Spleen (tissue), 11 donors: ENCODE measurements around the gene APBB3. TPM values are rescaled to one million over a fixed set of nuclear protein-coding genes. Genes with fewer than 3 reads are reported as not detected.

ENCODE experiments used
- DNase-seq: peaks from one replicate; pipeline ENCODE4 v3.0.0-alpha.2; 2020
- H3K27ac ChIP-seq, 8 donors: fragments of 200-600 bp; sonication (generic) in 7 of 8; 1 replicate in 4 of 8; 2 replicates in 4 of 8; pipeline versions ENCODE4 v1.5.0 to v1.8.0; 2016 to 2021; ENCODE audit warnings: inconsistent platforms in 4 of 8, mild to moderate bottlenecking in 4 of 8, moderate library complexity in 1 of 8
- H3K27me3 ChIP-seq, 7 donors: fragments of 200-600 bp; sonication (generic) in 6 of 7; replicated peaks in 1 of 7; 1 replicate in 4 of 7; 2 replicates in 3 of 7; pipeline versions ENCODE4 v1.5.0 to v1.8.0; 2016 to 2021; ENCODE audit warnings: inconsistent platforms in 3 of 7, mild to moderate bottlenecking in 1 of 7
- H3K36me3 ChIP-seq, 6 donors: fragments of 200-600 bp; sonication (generic) in 5 of 6; 1 replicate in 4 of 6; 2 replicates in 2 of 6; pipeline versions ENCODE4 v1.5.0 to v1.8.0; 2016 to 2021; ENCODE audit warnings: inconsistent platforms in 2 of 6
- H3K4me1 ChIP-seq, 6 donors: fragments of 200-600 bp; sonication (generic) in 5 of 6; 1 replicate in 3 of 6; 2 replicates in 3 of 6; pipeline versions ENCODE4 v1.5.0 to v1.8.0; 2016 to 2021; ENCODE audit warnings: inconsistent platforms in 3 of 6
- H3K4me3 ChIP-seq, 8 donors: fragments of 200-600 bp; sonication (generic) in 7 of 8; 1 replicate in 4 of 8; 2 replicates in 4 of 8; pipeline versions ENCODE4 v1.5.0 to v1.8.0; 2016 to 2021; ENCODE audit warnings: inconsistent platforms in 4 of 8, mild to moderate bottlenecking in 4 of 8, moderate library complexity in 2 of 8
- H3K9me3 ChIP-seq, 8 donors: fragments of 200-600 bp; sonication (generic) in 7 of 8; 1 replicate in 4 of 8; 2 replicates in 4 of 8; pipeline versions ENCODE4 v1.5.0 to v1.8.0; 2016 to 2021; ENCODE audit warnings: inconsistent platforms in 4 of 8
- CTCF ChIP-seq, 11 experiments: fragments of 200-600 bp in 7 of 11; fragments of 450-650 bp in 4 of 11; sonication (generic) in 4 of 11; IDR thresholded peaks in 8 of 11; conservative IDR thresholded peaks in 3 of 11; 1 replicate in 7 of 11; 2 replicates in 4 of 11; pipeline versions ENCODE4 v1.4.0 to v1.8.0; 2016 to 2021; ENCODE audit warnings: antibody characterized with exemption in 11 of 11, inconsistent platforms in 4 of 11, mild to moderate bottlenecking in 1 of 11
- POLR2A ChIP-seq, 3 donors: fragments of 450-650 bp; IDR thresholded peaks; one replicate each; pipeline ENCODE4 v1.5.1; 2017; ENCODE audit warnings: antibody characterized with exemption in 3 of 3, mild to moderate bottlenecking in 1 of 3
- POLR2AphosphoS5 ChIP-seq, 3 donors: sonication (generic); formaldehyde crosslinking; IDR thresholded peaks; one replicate each; pipeline ENCODE4 v1.5.1; 2017; ENCODE audit warnings: antibody characterized with exemption in 3 of 3
- WGBS, 5 donors: extraction: QIAGEN DNeasy Blood & Tissue Kit in 3 of 5; methylation state at CpG; one replicate each; pipeline versions ENCODE4 v1.1.5 to v1.1.7; 2013 to 2018; 5-methylcytosine and 5-hydroxymethylcytosine counted together
- intact Hi-C: fragments of 100-400 bp; cut with DNase I; formaldehyde crosslinking; loops from one replicate; pipeline ENCODE4 v1.15.0; 2023; ENCODE audit warnings: low total_unique reads
- polyA plus RNA-seq, 3 donors: library from polyadenylated mRNA; stranded (reverse); fragments of 200-250 nt; gene quantifications; one replicate each; pipeline ENCODE4 v1.2.1, GENCODE V29; 2013
- total RNA-seq, 7 donors: library from RNA; depleted of rRNA in 3 of 7; stranded (reverse); fragments of >200 nt in 3 of 7; fragmentation: NEBNext Ultra II Directional in 4 of 7; extraction: Animal tissue kit (Norgen Biotek cat#: 25700) in 4 of 7; gene quantifications; one replicate each; pipeline versions ENCODE4 v1.1.0 to v1.2.1, GENCODE V29; 2016 to 2021
- donor health status: healthy with polysubstance abuse.
- donor health status: DM: no; HTN: no; CAD: no; lungs with moderate emphysema.
- donor health status: DM: no; HTN: no; CAD: no.
- donor health status: Bipolar disorder and iron deficiency.
- donor health status: healthy.
- donor health status: DM: no; HTN: no; CAD: no.
- donor health status: DM: yes; HTN: yes; CAD: no.

The APBB3 gene
- total and polyA plus RNA-seq, 10 donors: 26.0 to 57.8 (median 41.9) TPM

GRCh38 chr5:140602147-140602546 lies 37.7 kb upstream of the APBB3 start:
- Histone ChIP-seq H3K36me3 (no peaks in the 10 kb centered on the region), H3K4me1 (peaks cover 0 to 33% (median 0%) of the 10 kb centered on the region in 6 donors), H3K9me3 (no peaks in the 10 kb centered on the region), H3K4me3 (peak overlapping the region in 1 of 8 donors; percentile 34), H3K27ac (peak overlapping the region in 7 of 8 donors; percentile 61 to 92 (median 76)), H3K27me3 (no peaks in the 10 kb centered on the region)
- intact Hi-C loops: no loop called here
- 67 to 76% (median 71%) methylated on average over 4 of the region's 4 CpGs for WGBS, 5 donors
- TF ChIP-seq POLR2AphosphoS5 (IDR thresholded peaks at IDR 0.05): no peak
- no peak for TF ChIP-seq CTCF (IDR thresholded peaks at IDR 0.05 in 8 of 11, conservative IDR thresholded peaks at IDR 0.05 in 3 of 11)
- no peak for TF ChIP-seq POLR2A (IDR thresholded peaks at IDR 0.05)
- no peak for DNase-seq

DNA sequence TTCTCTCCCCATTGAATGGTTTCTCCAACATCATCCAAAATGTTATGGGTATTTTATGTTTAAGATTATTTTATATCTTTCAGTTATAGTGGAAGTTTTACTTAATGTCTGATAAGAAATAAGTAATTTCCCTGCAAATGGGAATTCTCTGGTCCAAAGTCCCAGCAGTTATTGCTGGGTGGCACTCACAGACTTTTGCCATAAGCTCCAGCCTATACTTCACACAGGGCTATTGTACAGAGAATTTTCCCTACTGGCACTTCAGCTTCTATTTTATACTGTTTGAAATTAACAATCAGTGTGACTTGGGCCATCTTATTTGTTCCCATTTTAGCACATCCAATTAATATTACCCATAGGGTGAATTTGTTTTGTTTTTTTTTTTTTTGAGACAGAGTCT lies 35.7 kb upstream of the APBB3 start:
- intact Hi-C loops: no loop called here
- Histone ChIP-seq H3K9me3 (no peaks in the 10 kb centered on the region), H3K36me3 (no peaks in the 10 kb centered on the region), H3K27ac (no peak overlapping the region), H3K27me3 (no peaks in the 10 kb centered on the region), H3K4me1 (peaks cover 2 to 41% (median 15%) of the 10 kb centered on the region in 6 donors), H3K4me3 (no peak overlapping the region)
- DNase-seq: no peak
- TF ChIP-seq CTCF (IDR thresholded peaks at IDR 0.05 in 8 of 11, conservative IDR thresholded peaks at IDR 0.05 in 3 of 11) (no peak), POLR2A (IDR thresholded peaks at IDR 0.05) (no peak), POLR2AphosphoS5 (IDR thresholded peaks at IDR 0.05) (no peak)

DNA sequence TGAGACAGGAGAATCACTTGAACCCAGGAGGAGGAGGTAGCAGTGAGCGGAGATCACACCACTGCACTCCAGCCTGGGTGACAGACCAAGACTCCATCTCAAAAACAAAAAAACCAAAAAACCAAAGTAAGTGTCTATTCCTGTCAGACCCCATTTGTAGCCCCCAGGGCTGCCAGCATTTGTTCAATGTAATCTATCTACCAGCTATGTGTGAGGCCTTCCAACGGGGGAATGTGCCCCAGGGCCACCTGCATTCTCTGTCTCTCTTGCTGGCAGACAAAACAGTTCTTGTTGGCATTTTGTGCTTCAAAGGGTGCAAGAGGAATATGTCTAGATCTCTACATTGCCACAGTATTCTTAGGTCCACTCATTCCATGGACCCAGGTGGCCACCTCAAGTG lies 34.4 kb upstream of the APBB3 start:
- intact Hi-C loops: no loop called here

DNA sequence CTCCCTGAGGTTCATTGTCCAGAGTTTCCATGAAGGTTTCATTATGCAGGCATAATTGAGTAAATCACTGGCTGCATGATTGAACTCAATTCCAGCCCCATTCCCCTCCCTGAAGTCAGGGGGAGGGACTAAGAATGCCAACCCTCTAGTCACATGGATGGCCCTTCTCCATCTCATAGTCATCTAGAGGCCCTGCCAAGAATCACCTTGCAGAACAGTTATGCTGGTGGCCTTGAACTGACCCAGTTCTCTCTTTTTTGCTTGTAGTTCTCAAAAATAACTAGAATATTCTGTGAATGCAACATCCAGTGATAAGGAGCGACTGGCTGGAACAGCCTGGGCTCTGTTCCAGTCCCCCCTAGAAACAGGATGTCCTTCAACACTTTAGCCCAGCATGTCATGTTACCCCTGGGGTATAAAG lies 31.9 kb upstream of the APBB3 start:
- Histone ChIP-seq H3K4me3 (peak overlapping the region in 1 of 8 donors; percentile 44), H3K27me3 (no peaks in the 10 kb centered on the region), H3K27ac (peak overlapping the region in 7 of 8 donors; percentile 63 to 89 (median 73)), H3K9me3 (no peaks in the 10 kb centered on the region), H3K4me1 (peaks cover 5 to 50% (median 22%) of the 10 kb centered on the region in 6 donors), H3K36me3 (no peaks in the 10 kb centered on the region)
- DNase-seq: no peak
- WGBS, 5 donors: 44 to 76% (median 55%) methylated on average over 1 of the region's 1 CpG
- TF ChIP-seq POLR2AphosphoS5 (IDR thresholded peaks at IDR 0.05): no peak
- TF ChIP-seq CTCF (IDR thresholded peaks at IDR 0.05 in 8 of 11, conservative IDR thresholded peaks at IDR 0.05 in 3 of 11): no peak
- TF ChIP-seq POLR2A (IDR thresholded peaks at IDR 0.05): no peak
- intact Hi-C loops: no loop called here

More for the DNA sequence above, 34.4 kb upstream of the APBB3 start:
- TF ChIP-seq POLR2AphosphoS5 (IDR thresholded peaks at IDR 0.05) (no peak), POLR2A (IDR thresholded peaks at IDR 0.05) (no peak), CTCF (IDR thresholded peaks at IDR 0.05 in 8 of 11, conservative IDR thresholded peaks at IDR 0.05 in 3 of 11) (no peak)
- no peak overlapping the region for H3K27ac ChIP-seq
- WGBS, 5 donors: 71 to 93% (median 91%) methylated on average over 2 of the region's 2 CpGs
- no peaks in the 10 kb centered on the region for H3K36me3 ChIP-seq
- no peaks in the 10 kb centered on the region for H3K9me3 ChIP-seq
- H3K27me3 ChIP-seq: no peaks in the 10 kb centered on the region
- H3K4me3 ChIP-seq: no peak overlapping the region
- peaks cover 2 to 50% (median 17%) of the 10 kb centered on the region in 6 donors for H3K4me1 ChIP-seq
- DNase-seq: no peak
